NB4 (cell line): Measurements from ENCODE around the gene SEL1L3.

Experiments used
- DNase-seq: peaks from one replicate; pipeline ENCODE4 v3.0.0; 2010; ENCODE audit warnings: low read depth
- H3K4me3 ChIP-seq: one replicate; pipeline ENCODE4 v1.5.1; 2011; ENCODE audit warnings: mild to moderate bottlenecking, low read depth, low read length, moderate library complexity
- CTCF ChIP-seq: IDR thresholded peaks from one replicate; pipeline ENCODE4 v1.5.1; 2012; ENCODE audit warnings: low read depth, low read length
- MAX ChIP-seq: IDR thresholded peaks from 2 replicates; pipeline ENCODE4 v1.6.1; 2011; ENCODE audit warnings: low read depth, low read length
- MYC ChIP-seq: IDR thresholded peaks from 2 replicates; pipeline ENCODE4 v1.6.1; 2011; ENCODE audit warnings: low read depth, low read length
- POLR2A ChIP-seq: IDR thresholded peaks from 2 replicates; pipeline ENCODE4 v1.6.1; 2011; ENCODE audit warnings: mild to moderate bottlenecking; ENCODE audit not compliant: insufficient read length; ENCODE audit errors: extremely low read depth

Gene SEL1L3

GRCh38 chr4:25767877-25768725, 94.7 kb downstream of the SEL1L3 start:
- TF ChIP-seq CTCF, result peak; percentile 99
- TF ChIP-seq POLR2A, result no peak
- TF ChIP-seq MYC, result no peak
- no peak for TF ChIP-seq MAX
- peak; percentile 77 for DNase-seq
- H3K4me3 ChIP-seq, result no peak overlapping the region

- TF ChIP-seq POLR2A (no peak), MAX (peak; percentile 51; the same call in 1 of the 2 replicates), MYC (peak; percentile 76)
- no peak overlapping the region for H3K4me3 ChIP-seq
- peak; percentile 91 for DNase-seq
Measured at GRCh38 chr4:25760518-25761157, 102.2 kb downstream of the SEL1L3 start.

- DNase-seq, result no peak
- no peak overlapping the region for H3K4me3 ChIP-seq
- no peak for TF ChIP-seq CTCF
- TF ChIP-seq POLR2A, result no peak
- TF ChIP-seq MAX, result no peak
- no peak for TF ChIP-seq MYC
Measured at GRCh38 chr4:25760048-25760447, 102.7 kb downstream of the SEL1L3 start.

GRCh38 chr4:25759101-25759500, 103.7 kb downstream of the SEL1L3 start:
- H3K4me3 ChIP-seq, result no peak overlapping the region
- TF ChIP-seq CTCF, result no peak
- no peak for TF ChIP-seq MYC
- no peak for TF ChIP-seq MAX
- no peak for TF ChIP-seq POLR2A
- DNase-seq, result no peak

GRCh38 chr4:25757452-25757851, 105.3 kb downstream of the SEL1L3 start:
- TF ChIP-seq CTCF, result no peak
- TF ChIP-seq MAX, result no peak
- TF ChIP-seq POLR2A, result no peak
- no peak for TF ChIP-seq MYC
- no peak overlapping the region for H3K4me3 ChIP-seq
- no peak for DNase-seq

GRCh38 chr4:25756503-25756902, 106.3 kb downstream of the SEL1L3 start:
- no peak for DNase-seq
- TF ChIP-seq CTCF (no peak), MAX (no peak), POLR2A (no peak), MYC (no peak)
- no peak overlapping the region for H3K4me3 ChIP-seq
